A673 (cell line): Measurements from ENCODE around the gene MPEG1. TPM values are rescaled to one million over a fixed set of nuclear protein-coding genes. Genes with fewer than 3 reads are reported as not detected.

Experiments used
- BruUV-seq: library from RNA; stranded (reverse); fragments of 400-500 nt; replicated peaks from 2 replicates; lab custom pipeline; 2021; lab: Mats Ljungman, UMichigan
- CTCF ChIA-PET: fragments of 300-600 bp; sonication (Branson Sonifier 250); formaldehyde crosslinking; loops from one replicate; lab custom pipeline; 2022; ENCODE audit warnings: antibody characterized with exemption; lab: Charles Lee
- POLR2A ChIA-PET: fragments of 300-600 bp; sonication (Branson Sonifier 250); formaldehyde crosslinking; loops from one replicate; lab custom pipeline; 2022; ENCODE audit warnings: antibody characterized with exemption; ENCODE audit not compliant: low non-redundant PET; lab: Charles Lee
- DNase-seq: peaks from one replicate; pipeline ENCODE4 v3.0.0-alpha.2; 2015; ENCODE audit warnings: low spot score
- H3K27ac ChIP-seq: fragments of 200-600 bp; sonication (generic); 2 replicates; pipeline ENCODE4 v1.5.1; 2016; ENCODE audit warnings: mixed run types, low read depth, mild to moderate bottlenecking, mixed read lengths, antibody characterized with exemption, low read length; ENCODE audit not compliant: poor library complexity, severe bottlenecking
- H3K27me3 ChIP-seq: fragments of 200-600 bp; sonication (generic); replicated peaks from 2 replicates; pipeline ENCODE4 v1.6.1; 2017; ENCODE audit warnings: mixed run types, low read depth, mild to moderate bottlenecking, mixed read lengths, antibody characterized with exemption, low read length; ENCODE audit not compliant: insufficient read depth, poor library complexity
- H3K36me3 ChIP-seq: fragments of 200-600 bp; sonication (generic); 2 replicates; pipeline ENCODE4 v1.6.1; 2016; ENCODE audit warnings: mixed run types, mild to moderate bottlenecking, mixed read lengths, antibody characterized with exemption, low read length; ENCODE audit not compliant: insufficient read depth, poor library complexity, severe bottlenecking
- H3K4me1 ChIP-seq: fragments of 200-600 bp; sonication (generic); 2 replicates; pipeline ENCODE4 v1.6.1; 2017; ENCODE audit warnings: mixed run types, mild to moderate bottlenecking, mixed read lengths, antibody characterized with exemption, low read length; ENCODE audit not compliant: insufficient read depth, poor library complexity, severe bottlenecking
- H3K4me3 ChIP-seq: fragments of 200-600 bp; sonication (generic); 2 replicates; pipeline ENCODE4 v1.5.1; 2016; ENCODE audit warnings: low read depth, mixed run types, mild to moderate bottlenecking, mixed read lengths, low read length; ENCODE audit not compliant: poor library complexity, severe bottlenecking
- H3K9me3 ChIP-seq: fragments of 200-600 bp; sonication (generic); 2 replicates; pipeline ENCODE4 v1.6.1; 2016; ENCODE audit warnings: mixed run types, low read depth, mild to moderate bottlenecking, mixed read lengths, antibody characterized with exemption, low read length; ENCODE audit not compliant: poor library complexity, severe bottlenecking
- EZH2 ChIP-seq: fragments of 200-600 bp; sonication (generic); IDR thresholded peaks from 2 replicates; pipeline ENCODE4 v1.6.1; 2017; ENCODE audit warnings: borderline replicate concordance, low read depth, mild to moderate bottlenecking, mixed read lengths, antibody characterized with exemption, low read length; ENCODE audit not compliant: poor library complexity, severe bottlenecking
- intact Hi-C: fragments of 100-400 bp; cut with micrococcal nuclease; formaldehyde crosslinking; loops from one replicate; pipeline ENCODE4 v1.10.0; 2022; ENCODE audit not compliant: unreplicated experiment
- total RNA-seq: library from RNA; stranded (reverse); gene quantifications from 2 replicates; pipeline ENCODE4 v1.2.3, GENCODE V29; 2021
- TF ChIP-seq, protein P1 (sequence below): fragments of 300-800, 200-600 bp; sonication (generic); conservative IDR thresholded peaks from 2 replicates; pipeline ENCODE4 v1.5.1; 2017; ENCODE audit warnings: low read depth, mild to moderate bottlenecking, antibody characterized with exemption, low read length, moderate library complexity, mixed read lengths

MPEG1 gene
- total RNA-seq, 1 experiment from 2014 or later, result not detected

DNA sequence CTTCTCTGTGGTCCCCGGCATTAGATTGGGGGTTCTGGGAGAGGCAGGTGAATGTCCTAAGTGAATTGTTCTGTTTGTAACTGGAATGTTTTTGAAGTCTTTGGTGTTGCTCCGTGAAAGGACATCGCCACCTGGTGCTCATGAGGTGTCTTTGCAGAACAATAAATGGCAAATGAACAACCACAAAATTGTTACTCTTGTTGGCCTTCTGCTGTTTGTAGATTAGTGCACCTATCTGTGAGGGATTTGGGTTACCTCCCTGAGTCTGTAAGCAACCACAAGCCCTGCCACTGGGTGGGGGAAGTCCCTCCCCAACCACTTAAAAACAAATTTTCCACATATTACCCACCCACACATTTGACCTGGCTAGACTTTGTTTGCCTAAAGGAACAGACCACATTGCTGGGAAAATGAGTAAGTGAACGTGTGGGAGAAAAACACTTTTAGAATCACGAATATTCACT is 4.7 kb downstream of the MPEG1 start:
- Histone ChIP-seq H3K9me3 (no peaks in the 10 kb centered on the region), H3K36me3 (no peaks in the 10 kb centered on the region), H3K4me1 (no peaks in the 10 kb centered on the region), H3K27me3 (no peaks in the 10 kb centered on the region), H3K27ac (no peak overlapping the region), H3K4me3 (no peak overlapping the region)
- DNase-seq, result peak; percentile 67
- ChIA-PET POLR2A (no interaction called here), CTCF (no interaction called here)
- BruUV-seq, result no TSS peak
- intact Hi-C loops, result loop anchor here (1.0 kb wide), 1 partner anchor 37 kb away; no protein-coding TSS in a partner anchor
- TF ChIP-seq, protein P1, sequence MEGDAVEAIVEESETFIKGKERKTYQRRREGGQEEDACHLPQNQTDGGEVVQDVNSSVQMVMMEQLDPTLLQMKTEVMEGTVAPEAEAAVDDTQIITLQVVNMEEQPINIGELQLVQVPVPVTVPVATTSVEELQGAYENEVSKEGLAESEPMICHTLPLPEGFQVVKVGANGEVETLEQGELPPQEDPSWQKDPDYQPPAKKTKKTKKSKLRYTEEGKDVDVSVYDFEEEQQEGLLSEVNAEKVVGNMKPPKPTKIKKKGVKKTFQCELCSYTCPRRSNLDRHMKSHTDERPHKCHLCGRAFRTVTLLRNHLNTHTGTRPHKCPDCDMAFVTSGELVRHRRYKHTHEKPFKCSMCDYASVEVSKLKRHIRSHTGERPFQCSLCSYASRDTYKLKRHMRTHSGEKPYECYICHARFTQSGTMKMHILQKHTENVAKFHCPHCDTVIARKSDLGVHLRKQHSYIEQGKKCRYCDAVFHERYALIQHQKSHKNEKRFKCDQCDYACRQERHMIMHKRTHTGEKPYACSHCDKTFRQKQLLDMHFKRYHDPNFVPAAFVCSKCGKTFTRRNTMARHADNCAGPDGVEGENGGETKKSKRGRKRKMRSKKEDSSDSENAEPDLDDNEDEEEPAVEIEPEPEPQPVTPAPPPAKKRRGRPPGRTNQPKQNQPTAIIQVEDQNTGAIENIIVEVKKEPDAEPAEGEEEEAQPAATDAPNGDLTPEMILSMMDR, result peak; percentile 83
- no peak for TF ChIP-seq EZH2

DNA sequence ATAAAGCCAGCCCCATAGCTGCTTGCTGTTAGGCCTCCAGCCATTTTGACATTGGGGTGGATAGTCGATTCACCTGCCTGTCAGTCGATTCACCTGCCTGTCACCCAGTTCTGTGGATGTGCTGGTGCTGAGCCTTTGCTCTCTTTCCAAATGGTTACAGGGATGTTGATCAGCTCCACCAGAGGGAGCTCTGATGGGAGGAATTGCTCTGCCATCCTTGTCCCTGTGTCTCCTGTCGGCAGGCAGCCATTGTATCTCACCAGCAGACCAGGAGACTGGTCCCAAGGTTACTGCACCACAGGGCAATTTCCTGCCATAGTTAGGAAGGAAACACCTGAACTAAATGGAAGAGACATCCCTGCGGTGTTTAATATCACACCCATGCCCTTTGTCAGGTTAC is 6.1 kb downstream of the MPEG1 start:
- Histone ChIP-seq H3K27me3 (no peaks in the 10 kb centered on the region), H3K9me3 (no peaks in the 10 kb centered on the region), H3K4me3 (no peak overlapping the region), H3K27ac (no peak overlapping the region), H3K4me1 (no peaks in the 10 kb centered on the region), H3K36me3 (no peaks in the 10 kb centered on the region)
- no TSS peak for BruUV-seq
- POLR2A ChIA-PET, result no interaction called here
- no peak for TF ChIP-seq EZH2
- TF ChIP-seq, protein P1, result peak; percentile 77
- peak; percentile 68 for DNase-seq
- intact Hi-C loops, result loop anchor here (1.0 kb wide), 1 partner anchor 224 kb away; no protein-coding TSS in a partner anchor
- CTCF ChIA-PET, result interaction anchor here (1.0 to 2.1 kb wide), 3 partner anchors 20 to 48 kb away, joined by 3 to 13 read pairs (median 4); partner anchors contain the start of gene DTX4

DNA sequence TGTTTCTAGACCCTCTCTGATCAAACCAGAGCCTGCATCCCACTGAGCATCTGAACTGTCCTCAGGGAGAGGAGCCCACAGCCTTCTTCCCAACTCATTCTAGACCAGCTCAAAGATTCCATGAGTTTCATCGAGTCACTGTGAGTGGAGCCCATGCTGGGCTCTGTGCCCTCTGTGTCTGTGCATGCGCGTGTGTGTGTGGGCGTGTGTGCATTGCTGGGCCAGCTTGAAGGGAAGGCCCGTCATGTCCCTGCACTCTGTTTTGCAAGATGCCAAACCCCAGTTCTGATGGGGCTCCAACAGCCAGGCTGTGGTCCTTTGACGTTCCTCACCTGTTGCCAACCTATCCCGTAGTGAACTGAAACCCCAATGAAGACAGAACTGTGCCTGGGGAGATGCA is 7.1 kb downstream of the MPEG1 start:
- Histone ChIP-seq H3K36me3 (no peaks in the 10 kb centered on the region), H3K27ac (no peak overlapping the region), H3K9me3 (no peaks in the 10 kb centered on the region), H3K4me1 (peaks cover 7% of the 10 kb centered on the region), H3K27me3 (no peaks in the 10 kb centered on the region), H3K4me3 (no peak overlapping the region)
- ChIA-PET POLR2A (no interaction called here), CTCF (interaction anchor here (1.7 to 2.1 kb wide), 2 partner anchors 34 to 47 kb away, joined by 4 to 13 read pairs; partner anchors contain the start of gene DTX4)
- TF ChIP-seq EZH2, result no peak
- TF ChIP-seq, protein P1, result no peak
- no TSS peak for BruUV-seq
- DNase-seq, result no peak
- intact Hi-C loops, result loop anchor here (1.0 kb wide), 1 partner anchor 225 kb away; no protein-coding TSS in a partner anchor
